22Rv1 (cell line): ENCODE data around the gene AGBL1.

Experiments used
- H3K27ac ChIP-seq: fragments of 450-650 bp; 2 replicates; pipeline ENCODE4 v1.5.1; 2017
- CTCF ChIP-seq: fragments of 450-650 bp; IDR thresholded peaks from 2 replicates; pipeline ENCODE4 v1.5.1; 2017; ENCODE audit warnings: mild to moderate bottlenecking
- ZFX ChIP-seq: fragments of 450-650 bp; IDR thresholded peaks from 2 replicates; pipeline ENCODE4 v1.6.1; 2017; ENCODE audit warnings: antibody characterized with exemption, borderline replicate concordance

Gene AGBL1

GRCh38 chr15:86647810-86648440, 568.3 kb downstream of the AGBL1 start:
- TF ChIP-seq CTCF, result no peak
- no peak for TF ChIP-seq ZFX
- no peak overlapping the region for H3K27ac ChIP-seq

- TF ChIP-seq CTCF (no peak), ZFX (no peak)
Measured at GRCh38 chr15:86649277-86649676, 569.6 kb downstream of the AGBL1 start.

GRCh38 chr15:86650094-86650493, 570.4 kb downstream of the AGBL1 start:
- H3K27ac ChIP-seq, result no peak overlapping the region
- TF ChIP-seq CTCF (no peak), ZFX (no peak)

More at GRCh38 chr15:86649277-86649676, 569.6 kb downstream of the AGBL1 start:
- H3K27ac ChIP-seq, result no peak overlapping the region

- TF ChIP-seq CTCF (no peak), ZFX (no peak)
- H3K27ac ChIP-seq, result no peak overlapping the region
Measured at GRCh38 chr15:86653344-86654197, 573.9 kb downstream of the AGBL1 start.

- no peak overlapping the region for H3K27ac ChIP-seq
- TF ChIP-seq ZFX (no peak), CTCF (no peak)
Measured at GRCh38 chr15:86654501-86654900, 574.8 kb downstream of the AGBL1 start.

GRCh38 chr15:86657305-86657704, 577.6 kb downstream of the AGBL1 start:
- no peak overlapping the region for H3K27ac ChIP-seq
- no peak for TF ChIP-seq CTCF
- no peak for TF ChIP-seq ZFX
